ENCODE results near the gene FGD3. TPM values are rescaled to one million over a fixed set of nuclear protein-coding genes. Genes with fewer than 3 reads are reported as not detected.
A peak's percentile ranks its signal among the peaks of the same experiment; 100 is the strongest.

FGD3 gene
- total RNA-seq, 4 donors from 2014 or later: 0.29 to 4.9 (median 2.9) TPM

GRCh38 chr9:93007529-93008058 is 60.3 kb downstream of the FGD3 start:
- TF ChIP-seq CTCF (IDR thresholded peaks at IDR 0.05): no peak
- no peak for TF ChIP-seq POLR2A (IDR thresholded peaks at IDR 0.05)
- no peaks in the 10 kb centered on the region for H3K9me3 ChIP-seq
- no peaks in the 10 kb centered on the region for H3K36me3 ChIP-seq
- H3K27me3 ChIP-seq: no peaks in the 10 kb centered on the region
- no peak overlapping the region for H3K27ac ChIP-seq
- DNase-seq: no peak
- H3K4me3 ChIP-seq: no peak overlapping the region
- intact Hi-C loops (cut with DNase I; ENCODE audit: low total_unique reads): no loop called here
- H3K4me1 ChIP-seq: no peaks in the 10 kb centered on the region

DNA sequence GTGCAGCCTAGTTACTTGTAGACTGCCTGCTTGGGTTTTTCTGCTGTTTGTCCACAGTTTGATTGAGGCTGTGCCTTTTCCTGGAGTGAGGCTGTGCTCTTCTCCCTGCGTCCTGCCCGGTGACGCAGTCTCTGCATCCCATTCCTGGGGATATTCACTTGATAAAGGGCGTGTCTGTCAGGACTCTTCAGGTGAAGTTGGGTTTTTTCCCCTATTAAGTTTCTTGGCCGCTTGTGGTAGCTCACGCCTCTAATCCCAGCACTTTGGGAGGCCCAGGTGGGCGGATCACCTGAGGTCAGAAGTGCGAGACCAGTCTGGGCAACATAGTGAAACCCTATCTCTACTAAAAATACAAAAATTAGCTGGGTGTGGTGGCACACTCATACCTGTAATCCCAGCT is 61.1 kb downstream of the FGD3 start:
- H3K4me1 ChIP-seq: no peaks in the 10 kb centered on the region
- no peaks in the 10 kb centered on the region for H3K36me3 ChIP-seq
- DNase-seq: no peak

GRCh38 chr9:93009337-93010015 is 62.2 kb downstream of the FGD3 start:
- Histone ChIP-seq H3K4me1 (no peaks in the 10 kb centered on the region), H3K27me3 (no peaks in the 10 kb centered on the region), H3K9me3 (no peaks in the 10 kb centered on the region), H3K36me3 (no peaks in the 10 kb centered on the region), H3K27ac (no peak overlapping the region), H3K4me3 (no peak overlapping the region)
- DNase-seq: peak in 1 of 2 donors; percentile 4
- intact Hi-C loops (cut with DNase I; ENCODE audit: low total_unique reads): no loop called here
- TF ChIP-seq POLR2A (IDR thresholded peaks at IDR 0.05) (no peak), CTCF (IDR thresholded peaks at IDR 0.05) (no peak)

More for the DNA sequence above, 61.1 kb downstream of the FGD3 start:
- Histone ChIP-seq H3K27ac (no peak overlapping the region), H3K4me3 (no peak overlapping the region), H3K9me3 (no peaks in the 10 kb centered on the region), H3K27me3 (no peaks in the 10 kb centered on the region)
- intact Hi-C loops (cut with DNase I; ENCODE audit: low total_unique reads): no loop called here
- TF ChIP-seq POLR2A (IDR thresholded peaks at IDR 0.05): no peak
- TF ChIP-seq CTCF (IDR thresholded peaks at IDR 0.05): no peak

- no peaks in the 10 kb centered on the region for H3K27me3 ChIP-seq
- no peaks in the 10 kb centered on the region for H3K4me1 ChIP-seq
- no peak for TF ChIP-seq CTCF (IDR thresholded peaks at IDR 0.05)
- TF ChIP-seq POLR2A (IDR thresholded peaks at IDR 0.05): no peak
- H3K27ac ChIP-seq: no peak overlapping the region
- no peak for DNase-seq
- no peak overlapping the region for H3K4me3 ChIP-seq
- intact Hi-C loops (cut with DNase I; ENCODE audit: low total_unique reads): no loop called here
- no peaks in the 10 kb centered on the region for H3K9me3 ChIP-seq
- H3K36me3 ChIP-seq: no peaks in the 10 kb centered on the region
These were observed 62.7 kb downstream of the FGD3 start for GRCh38 chr9:93010056-93010455.

- Histone ChIP-seq H3K9me3 (no peaks in the 10 kb centered on the region), H3K4me3 (no peak overlapping the region), H3K27me3 (no peaks in the 10 kb centered on the region), H3K27ac (no peak overlapping the region), H3K36me3 (no peaks in the 10 kb centered on the region), H3K4me1 (no peaks in the 10 kb centered on the region)
- TF ChIP-seq POLR2A (IDR thresholded peaks at IDR 0.05) (no peak), CTCF (IDR thresholded peaks at IDR 0.05) (no peak)
- DNase-seq: no peak
- intact Hi-C loops (cut with DNase I; ENCODE audit: low total_unique reads): no loop called here
These were observed 63.4 kb downstream of the FGD3 start for GRCh38 chr9:93010704-93011103.
